Myocyte (in vitro differentiated cells): ENCODE data around the gene PUM1. TPM values are rescaled to one million over a fixed set of nuclear protein-coding genes. Genes with fewer than 3 reads are reported as not detected.
A peak's percentile ranks its signal among the peaks of the same experiment; 100 is the strongest.

Experiments
- DNase-seq: peaks from one replicate; pipeline ENCODE4 v3.0.0-alpha.2; 2012; ENCODE audit warnings: low read depth
- total RNA-seq: library from RNA; depleted of rRNA; stranded (reverse); fragments of >200 nt; gene quantifications from 2 replicates; pipeline ENCODE4 v1.2.3, GENCODE V29; 2014

PUM1 gene
- total RNA-seq, 1 donor from 2014 or later = 70.1 TPM

DNA sequence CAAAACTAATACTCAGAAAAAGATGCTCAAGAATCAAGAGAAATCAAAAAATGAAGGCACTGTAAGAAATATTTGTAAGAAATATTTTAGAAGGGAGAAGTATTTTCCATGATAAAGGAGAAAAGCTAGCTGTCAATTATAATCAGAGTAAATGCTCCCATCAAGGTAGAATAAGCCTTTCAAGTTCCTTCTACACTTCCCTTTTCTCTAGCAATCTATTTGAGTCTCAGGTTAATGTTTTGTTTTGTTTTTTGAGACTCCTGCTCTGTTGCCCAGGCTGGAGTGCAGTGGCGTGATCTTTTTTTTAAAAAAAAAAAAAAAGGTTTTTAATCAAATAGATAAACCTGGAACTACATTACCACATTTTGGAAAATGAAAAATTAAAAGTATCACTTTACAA is 33.3 kb downstream of the PUM1 start:
- DNase-seq = no peak

DNA sequence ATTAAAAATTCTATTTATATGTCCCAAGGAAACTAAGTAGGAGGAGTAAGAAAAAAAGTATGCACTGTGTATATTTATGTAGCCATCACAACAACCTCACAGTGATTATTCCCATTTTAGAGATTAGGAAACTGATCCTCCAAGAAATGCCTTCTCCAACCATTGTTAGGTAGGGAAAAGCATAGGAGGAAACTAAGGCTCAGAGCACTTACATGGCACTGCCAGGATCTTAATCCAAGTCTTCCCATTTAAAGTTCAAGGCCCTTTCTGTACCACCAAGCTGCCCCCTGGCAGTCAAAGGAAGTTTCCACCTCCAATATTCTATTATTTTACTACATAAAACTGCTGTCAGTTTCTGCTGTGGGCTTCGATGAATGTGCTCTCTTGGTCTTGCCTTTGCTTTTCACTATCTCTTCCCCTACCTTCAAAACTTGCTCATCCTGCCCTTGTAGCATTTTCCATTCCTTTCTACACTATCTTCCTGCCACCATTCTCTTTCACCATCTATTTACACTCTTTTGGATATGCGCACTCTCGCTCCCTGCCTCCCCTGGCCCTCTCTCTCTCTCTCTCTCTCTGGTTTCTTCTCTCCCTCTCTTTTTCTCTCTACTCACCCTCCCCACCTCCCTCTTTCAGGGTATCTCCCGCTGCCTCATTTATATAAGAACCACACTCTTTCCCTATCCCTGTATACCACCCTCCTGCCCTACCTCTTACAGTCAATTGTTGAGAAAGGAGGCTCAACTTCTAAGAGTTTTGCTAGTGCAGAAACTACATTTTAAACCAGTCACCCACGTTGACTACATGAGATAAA is 34.0 kb downstream of the PUM1 start:
- DNase-seq = no peak

- DNase-seq = no peak
These were observed 36.5 kb downstream of the PUM1 start for GRCh38 chr1:31029026-31029425.

DNA sequence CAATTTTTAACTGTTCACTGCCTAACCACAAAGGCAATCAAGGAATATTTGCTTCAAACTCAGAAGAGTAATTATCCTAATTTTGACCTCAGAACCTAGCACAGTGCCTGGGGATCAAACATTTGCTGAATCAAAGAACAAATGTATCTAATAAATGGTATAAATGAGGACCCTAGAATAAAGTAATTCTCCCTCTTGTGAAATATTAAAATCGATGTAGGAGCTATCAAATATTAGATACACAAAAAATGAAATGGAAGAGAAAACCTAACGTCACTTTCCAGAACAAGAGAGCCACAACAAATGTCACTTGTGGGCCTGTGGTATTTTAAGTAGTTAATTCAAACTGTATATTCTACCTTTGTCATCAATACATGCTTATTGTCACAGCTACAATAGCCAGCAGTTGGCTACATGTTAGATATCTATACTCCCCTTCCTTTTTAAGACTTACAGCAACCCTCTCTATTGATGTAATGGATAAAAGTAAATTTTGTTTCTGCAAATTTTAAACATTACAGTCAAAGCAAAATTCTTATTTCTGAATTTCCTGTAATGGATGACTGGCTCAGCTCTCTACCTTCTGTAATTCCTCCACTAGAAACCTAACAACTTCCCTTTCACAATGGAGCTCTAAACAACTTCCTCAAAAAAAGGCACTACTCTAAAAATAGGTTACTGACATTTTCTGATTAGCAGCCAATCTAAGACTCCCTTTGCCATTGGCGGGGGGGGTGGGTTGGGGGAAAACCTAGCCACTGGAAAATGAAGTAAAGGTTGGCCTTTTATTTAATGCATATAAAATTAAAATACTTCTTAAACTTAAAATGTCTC is 37.6 kb downstream of the PUM1 start:
- no peak for DNase-seq

DNA sequence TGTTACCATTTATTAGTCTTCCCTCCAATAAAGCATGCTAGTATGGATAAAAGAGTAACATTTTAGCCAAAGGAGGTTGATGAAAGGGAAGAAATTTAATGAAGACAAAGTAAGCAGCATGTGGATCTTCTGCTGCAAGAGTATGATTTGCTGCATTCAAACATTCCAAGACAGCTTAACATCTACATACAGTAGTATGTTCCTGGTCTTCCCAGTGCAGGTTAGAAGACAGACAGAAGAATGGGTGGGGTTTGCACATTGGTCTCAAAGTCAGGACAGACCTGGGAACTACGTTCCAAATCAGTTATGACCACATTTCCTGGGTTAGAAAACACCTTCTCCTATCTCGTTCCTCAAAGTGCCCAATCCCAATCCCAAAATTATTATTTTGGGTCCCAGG is 43.3 kb downstream of the PUM1 start:
- DNase-seq = no peak

GRCh38 chr1:31020007-31020790 is 45.3 kb downstream of the PUM1 start:
- no peak for DNase-seq

- DNase-seq = no peak
These were observed 46.1 kb downstream of the PUM1 start for GRCh38 chr1:31019401-31019800.

GRCh38 chr1:31016868-31017267 is 48.6 kb downstream of the PUM1 start:
- DNase-seq = no peak

DNA sequence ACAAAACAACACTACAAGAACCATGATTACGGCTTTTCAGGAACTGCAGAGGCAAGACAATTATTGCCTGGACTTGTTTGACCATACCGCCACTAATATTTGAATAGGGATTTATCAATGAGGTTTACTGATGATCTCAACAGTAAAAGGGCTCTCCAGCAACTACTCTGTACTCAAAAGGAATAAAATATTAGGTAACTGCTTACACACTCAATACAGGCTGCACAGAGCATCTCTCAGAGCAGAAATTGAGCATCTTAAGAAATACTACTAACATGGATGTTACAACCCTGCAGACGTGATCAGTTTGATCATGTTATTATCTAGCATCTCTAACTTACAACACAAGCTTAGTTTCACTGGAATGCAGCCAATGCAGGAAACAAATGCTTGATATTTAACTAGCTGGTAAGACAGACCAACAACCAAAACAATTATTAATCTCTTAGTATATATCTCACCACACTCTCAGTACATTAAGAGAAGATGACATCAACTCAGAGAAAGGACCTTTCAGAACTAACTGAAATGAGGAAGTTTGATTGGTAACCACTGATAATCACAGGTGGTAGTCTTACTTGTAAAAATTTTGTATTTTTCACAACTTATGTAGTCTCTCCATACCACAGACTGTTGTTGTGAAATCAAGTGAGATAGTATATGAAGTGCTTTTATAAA is 52.2 kb downstream of the PUM1 start:
- no peak for DNase-seq

DNA sequence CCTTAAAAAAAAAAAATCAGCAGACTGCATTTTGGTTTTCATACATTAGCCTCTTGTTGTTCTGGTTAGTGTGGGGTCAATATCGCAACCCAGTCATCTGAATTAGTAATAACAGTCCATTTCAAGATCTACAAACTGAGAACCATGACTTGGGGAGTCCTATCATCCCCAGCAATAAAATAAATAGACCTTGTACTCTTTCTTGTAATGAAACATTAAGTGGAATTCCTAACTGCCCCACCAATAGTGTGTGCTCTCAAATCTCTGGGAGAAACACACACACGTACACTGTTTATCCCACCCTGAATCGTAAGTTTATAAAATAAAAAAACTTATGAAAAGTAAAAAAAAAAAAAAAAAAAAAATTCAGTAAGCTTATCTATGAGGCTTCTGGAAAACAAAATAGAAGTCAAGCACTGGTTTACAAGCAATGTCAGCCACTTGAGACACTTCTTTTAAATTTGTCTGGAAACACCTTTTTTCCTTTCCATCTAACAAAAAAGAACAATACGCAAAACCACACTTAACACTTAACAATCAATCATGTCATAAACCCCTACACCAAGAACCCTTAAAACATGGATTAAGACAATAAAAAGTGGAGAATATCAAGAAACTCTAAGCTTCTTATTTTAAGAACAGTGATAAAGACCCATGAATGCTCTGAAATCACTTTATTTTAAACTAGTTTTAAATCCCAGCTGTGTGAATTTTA is 53.1 kb downstream of the PUM1 start:
- DNase-seq = no peak

DNA sequence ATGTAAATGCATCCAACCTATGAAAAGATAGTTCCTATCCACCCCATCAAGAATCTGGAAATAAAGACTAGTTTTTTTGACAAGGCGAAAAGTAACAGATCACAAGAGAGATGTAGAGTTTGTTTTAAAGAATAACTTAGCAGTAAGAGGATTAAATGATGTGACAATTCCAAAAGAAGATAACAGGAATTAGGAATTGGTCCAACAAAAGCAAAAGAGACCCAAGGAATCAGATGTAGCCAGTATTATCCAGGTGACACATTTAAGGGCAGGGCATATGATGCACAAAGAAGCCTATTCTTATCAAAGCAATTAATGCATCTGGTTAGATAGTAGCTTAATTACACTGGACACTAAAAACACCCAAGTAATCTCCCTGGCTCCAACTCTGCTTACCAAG is 53.8 kb downstream of the PUM1 start:
- no peak for DNase-seq

GRCh38 chr1:31010086-31010989 is 55.2 kb downstream of the PUM1 start:
- no peak for DNase-seq

DNA sequence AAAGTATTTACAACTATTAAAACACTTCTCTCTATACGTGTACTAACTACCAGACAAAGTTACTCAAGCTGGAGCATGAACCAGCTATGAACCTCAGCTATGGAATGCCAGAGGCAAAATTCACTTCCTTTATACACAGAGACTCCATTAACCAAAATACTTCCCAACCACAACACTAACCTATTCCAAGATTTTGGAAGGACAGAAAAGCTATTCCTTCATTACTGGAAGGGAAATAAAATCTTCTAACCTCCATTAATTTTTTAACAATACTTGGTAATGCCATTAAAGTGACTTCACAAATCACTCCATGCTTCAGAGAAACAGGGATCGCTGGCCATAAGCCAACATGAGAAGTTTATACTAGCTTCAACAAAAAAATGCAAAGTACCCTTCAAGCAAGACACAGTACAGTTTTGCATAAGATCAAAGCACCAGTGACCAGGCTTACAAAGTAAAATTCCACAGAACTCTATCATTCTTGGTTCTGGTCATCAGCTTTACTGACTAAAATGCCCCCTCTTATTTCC is 58.0 kb downstream of the PUM1 start:
- peak; percentile 13 for DNase-seq

GRCh38 chr1:31006747-31007146 is 58.8 kb downstream of the PUM1 start:
- DNase-seq = no peak

GRCh38 chr1:31005617-31006166 is 59.8 kb downstream of the PUM1 start:
- no peak for DNase-seq

DNA sequence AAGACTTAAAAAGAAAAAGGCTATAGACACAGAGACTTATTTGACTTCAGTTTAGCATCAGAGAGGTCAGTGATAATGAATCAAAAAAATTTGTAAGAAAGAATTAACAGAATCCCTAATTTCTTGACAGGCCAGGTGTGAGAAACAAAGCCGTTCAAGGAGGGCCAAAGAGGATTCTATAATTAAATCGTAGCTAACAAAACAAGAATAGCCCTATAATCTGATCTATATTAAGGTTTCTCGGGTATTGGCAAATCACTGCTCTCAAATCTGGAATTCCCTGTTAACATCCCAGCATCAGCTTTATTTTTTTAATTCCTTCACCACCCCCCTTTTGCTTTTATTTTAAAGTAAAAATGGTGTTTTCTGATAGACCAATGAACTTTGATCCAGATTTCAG is 60.3 kb downstream of the PUM1 start:
- DNase-seq = no peak

GRCh38 chr1:31004231-31004621 is 61.3 kb downstream of the PUM1 start:
- no peak for DNase-seq

GRCh38 chr1:31003613-31004230 is 61.8 kb downstream of the PUM1 start:
- DNase-seq = no peak
